Measurements from ENCODE around the gene TMEM229A.
"Not testable (repeated sequence)": the region's sequence is repeated elsewhere in the genome, so short reads cannot be mapped to it uniquely, and the experiment has no call there.

The TMEM229A gene

GRCh38 chr7:124031919-124032318 lies 948 bp downstream of the TMEM229A start:
- no peak for ATAC-seq

- no peak for ATAC-seq
These were observed 1.5 kb downstream of the TMEM229A start for GRCh38 chr7:124031406-124031805.

GRCh38 chr7:124030964-124031363 lies 1.9 kb downstream of the TMEM229A start:
- no peak for ATAC-seq

- no peak for ATAC-seq
These were observed 3.3 kb downstream of the TMEM229A start for GRCh38 chr7:124029396-124030188.

GRCh38 chr7:124027236-124027635 lies 5.6 kb downstream of the TMEM229A start:
- ATAC-seq = no peak

- not testable (repeated sequence) for ATAC-seq
These were observed 8.5 kb downstream of the TMEM229A start for GRCh38 chr7:124024329-124024728.

- ATAC-seq = no peak
These were observed 10.3 kb downstream of the TMEM229A start for GRCh38 chr7:124022551-124022950.

GRCh38 chr7:124020060-124020459 lies 12.8 kb downstream of the TMEM229A start:
- no peak for ATAC-seq

GRCh38 chr7:124013306-124013705 lies 19.6 kb downstream of the TMEM229A start:
- ATAC-seq = no peak

GRCh38 chr7:124012864-124013263 lies 20.0 kb downstream of the TMEM229A start:
- no peak for ATAC-seq

GRCh38 chr7:124009321-124009720 lies 23.5 kb downstream of the TMEM229A start:
- ATAC-seq = no peak

- not testable (repeated sequence) for ATAC-seq
These were observed 24.6 kb downstream of the TMEM229A start for GRCh38 chr7:124008296-124008695.

GRCh38 chr7:123999703-124000102 lies 33.2 kb downstream of the TMEM229A start:
- ATAC-seq = no peak

GRCh38 chr7:123998921-123999320 lies 33.9 kb downstream of the TMEM229A start:
- ATAC-seq = no peak

GRCh38 chr7:123996327-123996625 lies 36.6 kb downstream of the TMEM229A start:
- no peak for ATAC-seq

GRCh38 chr7:123995617-123996326 lies 37.1 kb downstream of the TMEM229A start:
- ATAC-seq = no peak

- no peak for ATAC-seq
These were observed 38.4 kb downstream of the TMEM229A start for GRCh38 chr7:123994449-123994848.

- ATAC-seq = no peak
These were observed 38.9 kb downstream of the TMEM229A start for GRCh38 chr7:123993996-123994395.

- no peak for ATAC-seq
These were observed 39.9 kb downstream of the TMEM229A start for GRCh38 chr7:123992913-123993518.

- ATAC-seq = no peak
These were observed 45.4 kb downstream of the TMEM229A start for GRCh38 chr7:123987445-123987844.

Measured in activated CD4-positive, CD25-positive, alpha-beta regulatory T cell treated with anti-CD3 and anti-CD28 coated beads, Interleukin-2, amount 50 U/mL, for 24 hours (primary cell).